ENCODE data around the gene ZNF320.
"Not testable (repeated sequence)": the region's sequence is repeated elsewhere in the genome, so short reads cannot be mapped to it uniquely, and the experiment has no call there.

The ZNF320 gene

GRCh38 chr19:52917531-52917930, 20.1 kb upstream of the ZNF320 start:
- no peak for DNase-seq

GRCh38 chr19:52910648-52911047, 13.2 kb upstream of the ZNF320 start:
- no peak for DNase-seq

- DNase-seq, result not testable (repeated sequence)
Measured at GRCh38 chr19:52904052-52904780, 6.8 kb upstream of the ZNF320 start.

GRCh38 chr19:52901842-52902241, 4.4 kb upstream of the ZNF320 start:
- DNase-seq, result no peak

GRCh38 chr19:52898596-52898995, 1.2 kb upstream of the ZNF320 start:
- not testable (repeated sequence) for DNase-seq

GRCh38 chr19:52898101-52898500, 666 bp upstream of the ZNF320 start:
- no peak for DNase-seq

GRCh38 chr19:52896431-52897137, 851 bp downstream of the ZNF320 start:
- no peak for DNase-seq

GRCh38 chr19:52891336-52891735, 6.1 kb downstream of the ZNF320 start:
- DNase-seq, result no peak

GRCh38 chr19:52889931-52890330, 7.5 kb downstream of the ZNF320 start:
- DNase-seq, result no peak

- no peak for DNase-seq
Measured at GRCh38 chr19:52889076-52889475, 8.4 kb downstream of the ZNF320 start.

- no peak for DNase-seq
Measured at GRCh38 chr19:52880895-52881389, 16.5 kb downstream of the ZNF320 start.

GRCh38 chr19:52872996-52873395, 24.4 kb downstream of the ZNF320 start:
- not testable (repeated sequence) for DNase-seq

- no peak for DNase-seq
Measured at GRCh38 chr19:52871466-52871865, 26.0 kb downstream of the ZNF320 start.

- not testable (repeated sequence) for DNase-seq
Measured at GRCh38 chr19:52868031-52868430, 29.4 kb downstream of the ZNF320 start.

- DNase-seq, result peak; percentile 46
Measured at GRCh38 chr19:52857378-52858191, 39.9 kb downstream of the ZNF320 start, which contains the start of gene ZNF468. Gene ZNF468, minus strand, starts transcription at chr19:52857619. Its CDS starts 3,347 bp downstream, at chr19:52854272.

GRCh38 chr19:52856540-52857377, 40.7 kb downstream of the ZNF320 start:
- not testable (repeated sequence) for DNase-seq

All from NCI-H1092 treated with DMSO at 0.1 percent for 48 hours (cell line).